CD4-positive, alpha-beta T cell (primary cell): ENCODE data around the gene MAPKBP1. TPM values are rescaled to one million over a fixed set of nuclear protein-coding genes. Genes with fewer than 3 reads are reported as not detected.
A peak's percentile ranks its signal among the peaks of the same experiment; 100 is the strongest.

Source experiments
- ATAC-seq: fragments of 200-7000 bp; cut with Tn5 transposase; one replicate; pipeline ENCODE4 v1.10.0; 2022; ENCODE audit warnings: mild to moderate bottlenecking; ENCODE audit not compliant: poor library complexity
- CTCF ChIA-PET: fragments of 350-600 bp; sonication (Branson Sonifier 250); formaldehyde crosslinking; loops from one replicate; lab custom pipeline; 2021; ENCODE audit warnings: antibody characterized with exemption, inconsistent platforms; lab: Charles Lee
- POLR2A ChIA-PET: fragments of 350-600 bp; sonication (Branson Sonifier 250); formaldehyde crosslinking; loops from one replicate; lab custom pipeline; 2021; ENCODE audit warnings: antibody characterized with exemption, inconsistent platforms; lab: Charles Lee
- DNase-seq, 14 experiments: peaks; one replicate each; pipeline ENCODE4 v3.0.0-alpha.2; 2013 to 2020; ENCODE audit warnings: mixed read lengths in 2 of 14
- H3K27ac ChIP-seq, 2 donors: one replicate each; pipeline versions ENCODE4 v1.5.1 to v1.7.0; 2013; ENCODE audit warnings: low read length in 2 of 2, low read depth in 1 of 2, mild to moderate bottlenecking in 1 of 2
- H3K27me3 ChIP-seq, 2 experiments: 1 replicate in 1 of 2; 2 replicates in 1 of 2; pipeline versions ENCODE4 v1.6.1 to v1.7.0; 2013; ENCODE audit warnings: low read length in 2 of 2, control low read depth in 1 of 2, mild to moderate bottlenecking in 1 of 2, moderate library complexity in 1 of 2; ENCODE audit not compliant: insufficient read depth in 2 of 2, control insufficient read depth in 1 of 2
- H3K36me3 ChIP-seq: one replicate; pipeline ENCODE4 v1.6.1; 2013; ENCODE audit warnings: low read length, control low read depth; ENCODE audit not compliant: insufficient read depth
- H3K4me1 ChIP-seq: one replicate; pipeline ENCODE4 v1.6.1; 2013; ENCODE audit warnings: low read length, control low read depth; ENCODE audit not compliant: insufficient read depth
- H3K4me3 ChIP-seq: one replicate; pipeline ENCODE4 v1.5.1; 2013; ENCODE audit warnings: mild to moderate bottlenecking, low read length, moderate library complexity
- H3K9me3 ChIP-seq, 2 experiments: 1 replicate in 1 of 2; 2 replicates in 1 of 2; pipeline versions ENCODE4 v1.6.1 to v1.7.0; 2013; ENCODE audit warnings: low read length in 2 of 2, mild to moderate bottlenecking in 2 of 2, control low read depth in 1 of 2, moderate library complexity in 1 of 2; ENCODE audit not compliant: control insufficient read depth in 1 of 2, insufficient read depth in 1 of 2
- H3K27ac Mint-ChIP-seq: one replicate; pipeline ENCODE4 v1.8.0; 2020; ENCODE audit warnings: mixed read lengths
- H3K27me3 Mint-ChIP-seq: one replicate; pipeline ENCODE4 v1.8.0; 2021; ENCODE audit warnings: mixed read lengths
- H3K36me3 Mint-ChIP-seq: one replicate; pipeline ENCODE4 v1.8.0; 2021; ENCODE audit warnings: low read depth, mixed read lengths
- H3K4me1 Mint-ChIP-seq: one replicate; pipeline ENCODE4 v1.8.0; 2021; ENCODE audit warnings: low read depth, mixed read lengths
- H3K4me3 Mint-ChIP-seq: one replicate; pipeline ENCODE4 v1.8.0; 2020; ENCODE audit warnings: mild to moderate bottlenecking, mixed read lengths
- H3K9me3 Mint-ChIP-seq: one replicate; pipeline ENCODE4 v1.8.0; 2020; ENCODE audit warnings: mixed read lengths
- CTCF ChIP-seq: fragments of 200-600 bp; IDR thresholded peaks from one replicate; pipeline ENCODE4 v1.8.0; 2022; ENCODE audit warnings: antibody characterized with exemption, mild to moderate bottlenecking
- intact Hi-C, 2 experiments: fragments of 100-400 bp; cut with DNase I in 1 of 2; cut with micrococcal nuclease in 1 of 2; formaldehyde crosslinking; loops; one replicate each; pipeline versions ENCODE4 v1.15.1 to v1.9.0; 2023 to 2025; cut with DNase I, micrococcal nuclease
- total RNA-seq, 174 experiments: library from RNA in 2 of 174; stranded (reverse) in 2 of 174; gene quantifications; one replicate each; pipeline ENCODE4 v1.2.3 and lab custom pipeline; 2021 to 2026

The MAPKBP1 gene
- total RNA-seq, 2 experiments from 2014 or later: 26.0 to 30.0 TPM

- ATAC-seq: peak; percentile 97
- H3K36me3 Mint-ChIP-seq: peaks cover 36% of the 10 kb centered on the region
Measured at GRCh38 chr15:41811432-41812195, 37.3 kb downstream of the MAPKBP1 start.

GRCh38 chr15:41812820-41813375, 38.6 kb downstream of the MAPKBP1 start:
- Mint-ChIP-seq H3K27me3 (no peaks in the 10 kb centered on the region), H3K4me3 (no peak overlapping the region), H3K36me3 (peaks cover 48% of the 10 kb centered on the region), H3K9me3 (no peaks in the 10 kb centered on the region), H3K4me1 (peaks cover 12% of the 10 kb centered on the region), H3K27ac (no peak overlapping the region)
- ChIA-PET POLR2A (interaction anchor here (1.9 to 3.1 kb wide), 2 partner anchors 15 to 40 kb away, joined by 5 to 39 read pairs; partner anchors contain the start of genes JMJD7 and MAPKBP1), CTCF (interaction anchor here (1.2 to 4.1 kb wide), 5 partner anchors 14 to 117 kb away, joined by 3 to 91 read pairs (median 6); partner anchors contain the start of gene MAPKBP1)
- peaks cover 19% of the 10 kb centered on the region for H3K4me1 ChIP-seq
- H3K9me3 ChIP-seq: no peaks in the 10 kb centered on the region
- no peak for TF ChIP-seq CTCF
- no peak for DNase-seq
- peaks cover 43% of the 10 kb centered on the region for H3K36me3 ChIP-seq
- no peak overlapping the region for H3K27ac ChIP-seq
- no peak overlapping the region for H3K4me3 ChIP-seq
- ATAC-seq: no peak
- intact Hi-C loops: loop anchor here (5.0 to 10.0 kb wide), 5 partner anchors 89 to 908 kb away; partner anchors contain the start of gene TYRO3 (in 1 of the 2)
- H3K27me3 ChIP-seq: no peaks in the 10 kb centered on the region

More at GRCh38 chr15:41811432-41812195, 37.3 kb downstream of the MAPKBP1 start:
- Histone ChIP-seq H3K27ac (no peak overlapping the region), H3K4me1 (peaks cover 19% of the 10 kb centered on the region), H3K36me3 (peaks cover 32% of the 10 kb centered on the region), H3K9me3 (no peaks in the 10 kb centered on the region), H3K27me3 (no peaks in the 10 kb centered on the region), H3K4me3 (no peak overlapping the region)
- POLR2A ChIA-PET: interaction anchor here (1.3 to 3.1 kb wide), 4 partner anchors 16 to 115 kb away, joined by 3 to 39 read pairs (median 8); partner anchors contain the start of genes JMJD7 and MAPKBP1
- peak; percentile 92 for TF ChIP-seq CTCF
- Mint-ChIP-seq H3K27me3 (no peaks in the 10 kb centered on the region), H3K27ac (peak overlapping the region; percentile 43), H3K9me3 (no peaks in the 10 kb centered on the region), H3K4me3 (no peak overlapping the region), H3K4me1 (peaks cover 12% of the 10 kb centered on the region)
- intact Hi-C loops: loop anchor here (1.0 to 10.0 kb wide), 10 partner anchors 39 to 907 kb away; partner anchors contain the start of gene TYRO3 (in 1 of the 2)
- CTCF ChIA-PET: interaction anchor here (0.7 to 4.1 kb wide), 9 partner anchors 34 to 345 kb away, joined by 3 to 91 read pairs (median 5); partner anchors contain the start of gene MAPKBP1
- DNase-seq: peak; percentile 62 to 88 (median 70)

- no peak for DNase-seq
- Histone ChIP-seq H3K36me3 (peaks cover 48% of the 10 kb centered on the region), H3K27ac (no peak overlapping the region), H3K27me3 (no peaks in the 10 kb centered on the region), H3K9me3 (no peaks in the 10 kb centered on the region), H3K4me3 (no peak overlapping the region), H3K4me1 (peaks cover 19% of the 10 kb centered on the region)
- H3K36me3 Mint-ChIP-seq: peaks cover 54% of the 10 kb centered on the region
- ChIA-PET CTCF (interaction anchor here (1.3 to 1.7 kb wide), 2 partner anchors 14 to 41 kb away, joined by 3 to 6 read pairs; no protein-coding TSS in a partner anchor), POLR2A (no interaction called here)
- H3K27ac Mint-ChIP-seq: no peak overlapping the region
- H3K9me3 Mint-ChIP-seq: no peaks in the 10 kb centered on the region
- H3K4me3 Mint-ChIP-seq: no peak overlapping the region
- intact Hi-C loops: loop anchor here (5.0 to 10.0 kb wide), 5 partner anchors 89 to 909 kb away; partner anchors contain the start of gene TYRO3 (in 1 of the 2)
- peaks cover 12% of the 10 kb centered on the region for H3K4me1 Mint-ChIP-seq
- TF ChIP-seq CTCF: no peak
- no peak for ATAC-seq
- H3K27me3 Mint-ChIP-seq: no peaks in the 10 kb centered on the region
Measured at GRCh38 chr15:41813426-41813825, 39.1 kb downstream of the MAPKBP1 start.
